Body of pancreas (tissue), 4 donors: Measurements from ENCODE around the gene COX4I2. TPM values are rescaled to one million over a fixed set of nuclear protein-coding genes. Genes with fewer than 3 reads are reported as not detected.
"Not testable (repeated sequence)": the region's sequence is repeated elsewhere in the genome, so short reads cannot be mapped to it uniquely, and the experiment has no call there.

Experiments used
- ATAC-seq: fragments of 150-250 bp; one replicate; pipeline ENCODE4 v1.9.1; 2016
- DNase-seq, 4 donors: peaks; one replicate each; pipeline ENCODE4 v3.0.0-alpha.2; 2019
- H3K27ac ChIP-seq, 4 donors: fragments of 200-600 bp; sonication (generic); 1 replicate in 3 of 4; 2 replicates in 1 of 4; pipeline versions ENCODE4 v1.5.1 to v1.6.1; 2016 to 2019; ENCODE audit warnings: mild to moderate bottlenecking in 1 of 4, mixed read lengths in 1 of 4, moderate library complexity in 1 of 4
- H3K27me3 ChIP-seq, 2 donors: fragments of 200-600 bp; sonication (generic); one replicate each; pipeline ENCODE4 v1.6.0; 2016; ENCODE audit warnings: mild to moderate bottlenecking in 1 of 2
- H3K36me3 ChIP-seq, 2 donors: fragments of 200-600 bp; sonication (generic); replicated peaks in 1 of 2; 2 replicates each; pipeline ENCODE4 v1.5.1; 2016; ENCODE audit warnings: low read depth in 2 of 2; ENCODE audit not compliant: insufficient read depth in 1 of 2
- H3K4me1 ChIP-seq: fragments of 200-600 bp; sonication (generic); one replicate; pipeline ENCODE4 v1.6.0; 2016
- H3K4me3 ChIP-seq, 2 donors: fragments of 200-600 bp; sonication (generic); 1 replicate in 1 of 2; 2 replicates in 1 of 2; pipeline ENCODE4 v1.5.1; 2016 to 2019
- H3K9me3 ChIP-seq, 3 donors: fragments of 200-600 bp; sonication (generic); 1 replicate in 2 of 3; 2 replicates in 1 of 3; pipeline ENCODE4 v1.5.1; 2016
- POLR2A ChIP-seq, 3 donors: fragments of 450-650 bp; IDR thresholded peaks; one replicate each; pipeline ENCODE4 v1.6.1; 2016; ENCODE audit warnings: antibody characterized with exemption in 3 of 3, mild to moderate bottlenecking in 2 of 3
- WGBS, 2 donors: methylation state at CpG; one replicate each; pipeline ENCODE4 v1.1.5; 2017; 5-methylcytosine and 5-hydroxymethylcytosine counted together
- intact Hi-C: fragments of 100-400 bp; cut with DNase I; formaldehyde crosslinking; loops from one replicate; pipeline ENCODE4 v1.15.1; 2023
- total RNA-seq, 2 donors: library from RNA; depleted of rRNA; stranded (reverse); fragments of >200 nt; gene quantifications; one replicate each; pipeline ENCODE4 v1.1.0, GENCODE V29; 2016
- TF ChIP-seq, protein P1 (sequence below), 7 experiments: fragments of 450-650 bp in 4 of 7; fragments of 200-600 bp in 3 of 7; sonication (generic) in 3 of 7; IDR thresholded peaks; one replicate each; pipeline ENCODE4 v1.5.1; 2016 to 2019; ENCODE audit warnings: antibody characterized with exemption in 7 of 7

The COX4I2 gene
- total RNA-seq, 2 donors from 2014 or later: not detected

DNA sequence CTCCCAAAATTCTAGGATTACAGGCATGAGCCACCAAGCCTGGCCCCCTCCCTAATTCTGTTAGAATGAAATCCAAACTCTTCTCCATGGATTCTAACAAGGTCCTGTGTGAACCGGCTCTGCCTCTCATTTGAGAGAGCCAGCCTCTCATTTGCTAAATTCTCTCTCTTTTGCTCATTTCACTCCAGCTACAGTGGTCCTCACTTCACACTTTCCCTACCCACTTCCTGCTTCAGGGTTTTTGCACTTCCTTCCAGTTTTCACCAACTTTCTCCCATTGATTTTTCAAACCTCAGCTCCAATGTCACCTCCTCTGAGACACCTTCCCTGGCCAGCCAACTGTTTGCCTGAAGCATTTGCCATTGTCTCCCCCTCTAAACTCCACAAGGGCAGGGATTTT, 5.1 kb downstream of the COX4I2 start:
- no peaks in the 10 kb centered on the region for H3K36me3 ChIP-seq
- H3K27me3 ChIP-seq: peaks cover 0 to 12% of the 10 kb centered on the region in 2 donors
- H3K9me3 ChIP-seq: no peaks in the 10 kb centered on the region
- no peaks in the 10 kb centered on the region for H3K4me1 ChIP-seq
- H3K4me3 ChIP-seq: no peak overlapping the region
- H3K27ac ChIP-seq: no peak overlapping the region
- ATAC-seq (no peak), DNase-seq (no peak)
- intact Hi-C loops: no loop called here
- 59 to 75% methylated on average over 1 of the region's 1 CpG for WGBS, 2 donors
- TF ChIP-seq, protein P1, sequence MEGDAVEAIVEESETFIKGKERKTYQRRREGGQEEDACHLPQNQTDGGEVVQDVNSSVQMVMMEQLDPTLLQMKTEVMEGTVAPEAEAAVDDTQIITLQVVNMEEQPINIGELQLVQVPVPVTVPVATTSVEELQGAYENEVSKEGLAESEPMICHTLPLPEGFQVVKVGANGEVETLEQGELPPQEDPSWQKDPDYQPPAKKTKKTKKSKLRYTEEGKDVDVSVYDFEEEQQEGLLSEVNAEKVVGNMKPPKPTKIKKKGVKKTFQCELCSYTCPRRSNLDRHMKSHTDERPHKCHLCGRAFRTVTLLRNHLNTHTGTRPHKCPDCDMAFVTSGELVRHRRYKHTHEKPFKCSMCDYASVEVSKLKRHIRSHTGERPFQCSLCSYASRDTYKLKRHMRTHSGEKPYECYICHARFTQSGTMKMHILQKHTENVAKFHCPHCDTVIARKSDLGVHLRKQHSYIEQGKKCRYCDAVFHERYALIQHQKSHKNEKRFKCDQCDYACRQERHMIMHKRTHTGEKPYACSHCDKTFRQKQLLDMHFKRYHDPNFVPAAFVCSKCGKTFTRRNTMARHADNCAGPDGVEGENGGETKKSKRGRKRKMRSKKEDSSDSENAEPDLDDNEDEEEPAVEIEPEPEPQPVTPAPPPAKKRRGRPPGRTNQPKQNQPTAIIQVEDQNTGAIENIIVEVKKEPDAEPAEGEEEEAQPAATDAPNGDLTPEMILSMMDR (IDR thresholded peaks at IDR 0.05): no peak
- TF ChIP-seq POLR2A (IDR thresholded peaks at IDR 0.05): no peak

DNA sequence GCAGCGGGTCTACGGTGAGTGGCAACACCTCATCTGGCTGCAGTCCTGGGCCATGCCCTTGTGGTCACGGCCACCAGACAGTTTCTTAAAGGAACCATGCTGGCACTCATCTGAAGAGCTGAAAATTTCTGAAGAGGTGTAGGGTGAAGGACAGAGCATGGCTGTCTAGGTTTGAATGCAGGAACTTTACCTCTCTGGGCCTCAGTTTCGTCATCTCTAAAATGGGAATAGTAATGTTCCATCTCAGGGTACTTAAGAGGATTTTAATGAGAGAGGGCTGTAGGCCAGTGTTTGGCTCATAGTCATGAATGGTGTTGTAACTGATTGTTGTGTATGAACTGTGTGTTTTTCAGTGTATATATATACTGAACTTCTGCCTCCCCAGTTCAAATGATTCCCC, 5.8 kb downstream of the COX4I2 start:
- Histone ChIP-seq H3K4me3 (no peak overlapping the region), H3K9me3 (no peaks in the 10 kb centered on the region), H3K27ac (no peak overlapping the region), H3K4me1 (no peaks in the 10 kb centered on the region), H3K27me3 (peaks cover 0 to 7% of the 10 kb centered on the region in 2 donors), H3K36me3 (no peaks in the 10 kb centered on the region)
- no peak for ATAC-seq
- intact Hi-C loops: no loop called here
- TF ChIP-seq POLR2A (IDR thresholded peaks at IDR 0.05): no peak
- TF ChIP-seq, protein P1 (IDR thresholded peaks at IDR 0.05): no peak
- WGBS, 2 donors: 61 to 81% methylated on average over 4 of the region's 4 CpGs
- no peak for DNase-seq

DNA sequence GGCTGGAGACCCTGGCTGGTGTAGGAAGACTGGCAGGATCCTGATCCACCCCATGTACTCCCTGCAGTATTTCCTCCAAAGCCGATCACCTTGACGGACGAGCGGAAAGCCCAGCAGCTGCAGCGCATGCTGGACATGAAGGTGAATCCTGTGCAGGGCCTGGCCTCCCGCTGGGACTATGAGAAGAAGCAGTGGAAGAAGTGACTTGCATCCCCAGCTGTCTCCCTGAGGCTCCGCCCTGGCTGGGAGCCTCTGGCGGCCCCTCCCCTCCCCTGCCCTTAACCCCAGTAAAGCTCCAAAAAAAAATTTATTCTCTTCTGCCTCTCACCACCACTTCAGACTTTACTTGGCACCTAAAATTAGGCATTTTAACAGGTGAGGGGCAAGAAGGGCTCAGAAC, 7.0 kb downstream of the COX4I2 start:
- no peaks in the 10 kb centered on the region for H3K36me3 ChIP-seq
- DNase-seq: no peak
- WGBS, 2 donors: 71 to 73% methylated on average over 8 of the region's 8 CpGs
- no peaks in the 10 kb centered on the region for H3K4me1 ChIP-seq
- no peak overlapping the region for H3K27ac ChIP-seq
- H3K4me3 ChIP-seq: no peak overlapping the region
- no peak for ATAC-seq
- intact Hi-C loops: no loop called here
- H3K27me3 ChIP-seq: no peaks in the 10 kb centered on the region
- TF ChIP-seq, protein P1 (IDR thresholded peaks at IDR 0.05): no peak
- no peak for TF ChIP-seq POLR2A (IDR thresholded peaks at IDR 0.05)
- H3K9me3 ChIP-seq: no peaks in the 10 kb centered on the region

DNA sequence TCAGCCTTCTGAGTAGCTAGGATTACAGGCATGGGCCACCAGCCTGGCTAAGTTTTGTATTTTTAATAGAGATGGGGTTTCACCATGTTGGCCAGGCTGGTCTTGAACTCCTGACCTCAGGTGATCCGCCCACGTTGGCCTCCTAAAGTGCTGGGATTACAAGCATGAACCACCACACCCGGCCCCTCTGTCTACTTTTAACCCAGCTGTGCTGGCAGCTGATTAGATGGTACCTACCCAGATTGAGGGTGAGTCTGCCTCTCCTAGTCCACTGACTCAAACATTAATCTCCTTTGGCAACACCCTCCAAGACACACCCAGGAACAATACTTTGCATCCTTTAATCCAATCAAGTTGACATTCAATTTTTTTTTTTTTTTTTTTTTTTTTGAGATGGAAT, 10.4 kb downstream of the COX4I2 start:
- DNase-seq, H3K9me3 ChIP-seq, H3K27me3 ChIP-seq, H3K4me1 ChIP-seq, H3K36me3 ChIP-seq, ATAC-seq, H3K27ac ChIP-seq, intact Hi-C loops, H3K4me3 ChIP-seq: not testable (repeated sequence)
- 55 to 72% methylated on average over 3 of the region's 3 CpGs for WGBS, 2 donors

DNA sequence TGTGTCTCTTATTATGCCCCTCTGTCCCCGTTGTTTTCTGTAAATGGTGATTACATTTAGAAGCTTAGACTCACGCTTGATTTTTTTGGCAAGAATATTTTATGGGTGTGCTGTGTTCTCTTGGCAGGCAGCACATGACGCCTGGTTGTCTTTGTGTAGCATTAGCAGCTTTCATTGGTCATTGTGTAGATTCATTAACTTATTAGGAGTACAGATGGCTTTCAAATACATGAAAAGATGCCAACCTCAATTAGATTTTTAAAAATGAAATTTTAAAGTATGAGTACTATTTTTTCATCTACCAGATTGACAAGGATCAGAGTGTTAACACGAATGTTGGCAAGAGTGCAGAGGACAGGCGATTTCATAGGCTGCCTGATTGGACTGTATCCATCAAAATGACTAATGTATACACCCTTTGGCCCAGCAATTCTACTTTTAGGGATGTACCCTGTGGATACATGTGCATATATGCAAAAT, 15.2 kb downstream of the COX4I2 start:
- H3K4me1 ChIP-seq: no peaks in the 10 kb centered on the region
- intact Hi-C loops: no loop called here
- TF ChIP-seq POLR2A (IDR thresholded peaks at IDR 0.05): no peak
- ATAC-seq (no peak), DNase-seq (no peak)
- H3K27me3 ChIP-seq: no peaks in the 10 kb centered on the region
- no peaks in the 10 kb centered on the region for H3K36me3 ChIP-seq
- WGBS, 2 donors: 12 to 27% methylated on average over 5 of the region's 5 CpGs
- no peaks in the 10 kb centered on the region for H3K9me3 ChIP-seq
- no peak overlapping the region for H3K4me3 ChIP-seq
- no peak overlapping the region for H3K27ac ChIP-seq

DNA sequence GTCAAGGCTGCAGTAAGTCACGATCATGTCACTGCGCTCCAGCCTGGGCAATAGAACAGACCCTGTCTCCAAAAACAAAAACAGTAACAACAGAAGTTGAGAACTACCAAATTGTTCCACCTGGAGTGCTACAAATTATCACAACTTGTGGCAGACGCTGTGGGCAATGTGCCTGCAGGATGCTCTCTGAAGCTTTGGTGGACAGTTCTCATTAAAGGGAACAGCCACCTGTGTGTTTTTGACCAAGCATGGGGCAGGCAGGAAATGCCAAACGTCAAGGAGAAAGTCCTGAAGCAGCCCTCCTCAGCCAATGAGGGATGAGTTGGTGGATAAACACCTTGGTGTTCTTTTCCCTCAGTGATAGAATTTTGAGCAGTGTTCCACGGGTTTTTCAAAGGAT, 15.8 kb downstream of the COX4I2 start:
- no peaks in the 10 kb centered on the region for H3K27me3 ChIP-seq
- H3K27ac ChIP-seq: no peak overlapping the region
- no peaks in the 10 kb centered on the region for H3K4me1 ChIP-seq
- WGBS, 2 donors: 42 to 54% methylated on average over 5 of the region's 5 CpGs
- no peaks in the 10 kb centered on the region for H3K36me3 ChIP-seq
- no peak overlapping the region for H3K4me3 ChIP-seq
- no peak for DNase-seq
- H3K9me3 ChIP-seq: no peaks in the 10 kb centered on the region
- intact Hi-C loops: no loop called here
- TF ChIP-seq, protein P1 (IDR thresholded peaks at IDR 0.05): no peak
- no peak for TF ChIP-seq POLR2A (IDR thresholded peaks at IDR 0.05)
- no peak for ATAC-seq
